H9 (cell line): ENCODE data around the gene CBLN3. TPM values are rescaled to one million over a fixed set of nuclear protein-coding genes. Genes with fewer than 3 reads are reported as not detected.

Experiments used
- DNase-seq: peaks from one replicate; pipeline ENCODE4 v3.0.0-alpha.2; 2017
- H2AFZ ChIP-seq: one replicate; pipeline ENCODE4 v1.6.1; 2013; ENCODE audit warnings: mild to moderate bottlenecking, low read length, control low read depth, moderate library complexity
- H2AK5ac ChIP-seq: 2 replicates; pipeline ENCODE4 v1.6.1; 2013; ENCODE audit warnings: low read length, control low read depth, mixed read lengths; ENCODE audit not compliant: insufficient read length
- H2BK120ac ChIP-seq: one replicate; pipeline ENCODE4 v1.6.1; 2013; ENCODE audit warnings: low read depth, mild to moderate bottlenecking, low read length, control low read depth, inconsistent platforms; ENCODE audit not compliant: poor library complexity, severe bottlenecking
- H2BK12ac ChIP-seq: 2 replicates; pipeline ENCODE4 v1.6.1; 2013; ENCODE audit warnings: low read length, control low read depth, mixed read lengths, low read depth; ENCODE audit not compliant: insufficient read length
- H2BK15ac ChIP-seq: 2 replicates; pipeline ENCODE4 v1.6.1; 2013; ENCODE audit warnings: low read depth, low read length, control low read depth
- H2BK20ac ChIP-seq: one replicate; pipeline ENCODE4 v1.6.1; 2013; ENCODE audit warnings: low read depth, mild to moderate bottlenecking, low read length, control low read depth, inconsistent platforms; ENCODE audit not compliant: poor library complexity, severe bottlenecking
- H2BK5ac ChIP-seq: 2 replicates; pipeline ENCODE4 v1.6.1; 2013; ENCODE audit warnings: low read length, control low read depth, mixed read lengths; ENCODE audit not compliant: insufficient read length
- H3K14ac ChIP-seq: 2 replicates; pipeline ENCODE4 v1.6.1; 2013; ENCODE audit warnings: low read length, control low read depth; ENCODE audit not compliant: insufficient read depth
- H3K18ac ChIP-seq: 2 replicates; pipeline ENCODE4 v1.6.1; 2013; ENCODE audit warnings: low read depth, mild to moderate bottlenecking, mixed read lengths, low read length, control low read depth; ENCODE audit not compliant: insufficient read length
- H3K23ac ChIP-seq: 2 replicates; pipeline ENCODE4 v1.6.1; 2013; ENCODE audit warnings: low read length, control low read depth, mixed read lengths, low read depth; ENCODE audit not compliant: insufficient read length
- H3K23me2 ChIP-seq: 2 replicates; pipeline ENCODE4 v1.6.1; 2013; ENCODE audit warnings: low read depth, mild to moderate bottlenecking, mixed read lengths, low read length, control low read depth; ENCODE audit not compliant: insufficient read length, poor library complexity, severe bottlenecking
- H3K27ac ChIP-seq: 2 replicates; pipeline ENCODE4 v1.5.1; 2013; ENCODE audit warnings: low read length, control low read depth, mixed read lengths, low read depth; ENCODE audit not compliant: insufficient read length
- H3K27me3 ChIP-seq: 2 replicates; pipeline ENCODE4 v1.6.1; 2013; ENCODE audit warnings: low read length, control low read depth, inconsistent platforms; ENCODE audit not compliant: insufficient read depth
- H3K4ac ChIP-seq: 2 replicates; pipeline ENCODE4 v1.6.1; 2013; ENCODE audit warnings: low read depth, mild to moderate bottlenecking, control low read depth, inconsistent platforms, low read length, moderate library complexity
- H3K4me1 ChIP-seq: 2 replicates; pipeline ENCODE4 v1.6.1; 2013; ENCODE audit warnings: low read length, control low read depth, inconsistent platforms; ENCODE audit not compliant: insufficient read depth
- H3K4me2 ChIP-seq: 2 replicates; pipeline ENCODE4 v1.6.1; 2013; ENCODE audit warnings: low read length, control low read depth, mixed read lengths; ENCODE audit not compliant: insufficient read length, insufficient read depth
- H3K56ac ChIP-seq: 2 replicates; pipeline ENCODE4 v1.6.1; 2013; ENCODE audit warnings: low read depth, mild to moderate bottlenecking, mixed read lengths, low read length, control low read depth; ENCODE audit not compliant: insufficient read length
- H3K79me1 ChIP-seq: 2 replicates; pipeline ENCODE4 v1.6.1; 2013; ENCODE audit warnings: low read depth, mild to moderate bottlenecking, moderate library complexity, low read length, control low read depth, inconsistent platforms; ENCODE audit not compliant: insufficient read depth, poor library complexity, severe bottlenecking
- H3K79me2 ChIP-seq: 2 replicates; pipeline ENCODE4 v1.6.1; 2013; ENCODE audit warnings: low read length, control low read depth, inconsistent platforms; ENCODE audit not compliant: insufficient read depth
- H3K9ac ChIP-seq: 2 replicates; pipeline ENCODE4 v1.6.1; 2013; ENCODE audit warnings: low read length, control low read depth, mixed read lengths; ENCODE audit not compliant: insufficient read length; ENCODE audit errors: extremely low read depth
- H3K9me3 ChIP-seq: one replicate; pipeline ENCODE4 v1.6.1; 2013; ENCODE audit warnings: low read depth, low read length, inconsistent platforms; ENCODE audit not compliant: control insufficient read depth
- H3T11ph ChIP-seq: one replicate; pipeline ENCODE4 v1.6.1; 2013; ENCODE audit warnings: mild to moderate bottlenecking, low read length, control low read depth, inconsistent platforms
- H4K20me1 ChIP-seq: one replicate; pipeline ENCODE4 v1.6.1; 2013; ENCODE audit not compliant: control insufficient read depth, insufficient read length, insufficient read depth
- H4K5ac ChIP-seq: 2 replicates; pipeline ENCODE4 v1.6.1; 2013; ENCODE audit warnings: low read depth, mild to moderate bottlenecking, mixed read lengths, low read length, control low read depth; ENCODE audit not compliant: insufficient read length
- H4K8ac ChIP-seq: replicated peaks from 2 replicates; pipeline ENCODE4 v1.6.1; 2013; ENCODE audit warnings: low read length, control low read depth, mixed read lengths, low read depth; ENCODE audit not compliant: insufficient read length
- H4K91ac ChIP-seq: 2 replicates; pipeline ENCODE4 v1.6.1; 2013; ENCODE audit warnings: low read depth, mild to moderate bottlenecking, moderate library complexity, mixed read lengths, low read length, control low read depth; ENCODE audit not compliant: insufficient read length
- H3K27ac Mint-ChIP-seq, 3 experiments: 2 replicates in 2 of 3; 3 replicates in 1 of 3; pipeline ENCODE4 v1.8.0; 2020 to 2021; ENCODE audit warnings: mixed read lengths in 3 of 3, mild to moderate bottlenecking in 1 of 3, moderate library complexity in 1 of 3
- H3K27me3 Mint-ChIP-seq: 2 replicates; pipeline ENCODE4 v1.8.0; 2021; ENCODE audit warnings: low read depth, mild to moderate bottlenecking, moderate library complexity, mixed read lengths
- H3K36me3 Mint-ChIP-seq, 3 experiments: 2 replicates in 2 of 3; 3 replicates in 1 of 3; pipeline ENCODE4 v1.8.0; 2020 to 2021; ENCODE audit warnings: low read depth in 3 of 3, mixed read lengths in 3 of 3; ENCODE audit not compliant: insufficient read depth in 1 of 3
- H3K4me1 Mint-ChIP-seq, 2 experiments: 2 replicates each; pipeline ENCODE4 v1.8.0; 2020; ENCODE audit warnings: mixed read lengths in 2 of 2
- H3K4me3 Mint-ChIP-seq, 2 experiments: 2 replicates in 1 of 2; 3 replicates in 1 of 2; pipeline ENCODE4 v1.8.0; 2020 to 2021; ENCODE audit warnings: mild to moderate bottlenecking in 2 of 2, mixed read lengths in 2 of 2, moderate library complexity in 1 of 2
- H3K9me3 Mint-ChIP-seq, 2 experiments: 2 replicates in 1 of 2; 3 replicates in 1 of 2; pipeline ENCODE4 v1.8.0; 2020; ENCODE audit warnings: mild to moderate bottlenecking in 2 of 2, mixed read lengths in 2 of 2, moderate library complexity in 1 of 2
- WGBS: extraction: QIAGEN DNeasy Blood & Tissue Kit; methylation state at CpG from one replicate; pipeline ENCODE4 v1.1.7; 2013; ENCODE audit warnings: missing lambda C conversion rate, low lambda C conversion rate, mixed read lengths; ENCODE audit not compliant: insufficient read length; ENCODE audit errors: extremely low coverage; 5-methylcytosine and 5-hydroxymethylcytosine counted together
- total RNA-seq: library from RNA; stranded (reverse); gene quantifications from 2 replicates; pipeline ENCODE4 v1.2.1, GENCODE V29; 2021
- TF ChIP-seq, protein P1 (sequence below): fragments of 200-600 bp; sonication (generic); conservative IDR thresholded peaks from 3 replicates; pipeline ENCODE4 v1.8.0; 2021; ENCODE audit warnings: antibody characterized with exemption, mild to moderate bottlenecking

The CBLN3 gene
- total RNA-seq, 1 experiment from 2014 or later: 0.39 TPM

DNA sequence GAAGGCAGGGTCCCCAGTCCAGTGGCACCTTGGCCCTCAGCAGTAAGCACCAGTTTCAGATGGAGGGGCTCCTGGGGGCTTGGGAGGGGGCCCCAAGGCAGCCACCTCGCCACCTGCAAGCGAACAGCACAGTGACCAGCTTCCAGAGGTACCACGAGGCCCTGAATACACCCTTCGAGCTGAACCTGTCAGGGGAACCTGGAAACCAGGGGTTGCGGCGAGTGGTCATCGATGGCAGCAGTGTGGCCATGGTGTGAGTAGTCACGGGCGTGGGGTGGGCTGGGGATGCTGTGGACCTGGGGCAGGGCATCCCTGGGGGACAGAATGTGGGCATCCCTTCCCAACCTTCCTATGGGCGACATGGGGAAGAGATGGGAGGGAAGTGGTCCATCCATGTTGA, 19.5 kb downstream of the CBLN3 start:
- no peak overlapping the region for H3K14ac ChIP-seq
- H3K27ac ChIP-seq: no peak overlapping the region
- Mint-ChIP-seq H3K36me3 (peaks cover 9 to 34% (median 23%) of the 10 kb centered on the region in 3 experiments; a peak in 6 of 7 replicates), H3K4me3 (no peak overlapping the region), H3K9me3 (no peaks in the 10 kb centered on the region), H3K27ac (no peak overlapping the region), H3K4me1 (peaks cover 1 to 3% of the 10 kb centered on the region in 2 experiments), H3K27me3 (no peaks in the 10 kb centered on the region)
- H4K20me1 ChIP-seq: no peaks in the 10 kb centered on the region
- H3K56ac ChIP-seq: no peak overlapping the region
- H2AFZ ChIP-seq: no peak overlapping the region
- peak; percentile 16 for DNase-seq
- H4K91ac ChIP-seq: no peak overlapping the region
- TF ChIP-seq, protein P1, sequence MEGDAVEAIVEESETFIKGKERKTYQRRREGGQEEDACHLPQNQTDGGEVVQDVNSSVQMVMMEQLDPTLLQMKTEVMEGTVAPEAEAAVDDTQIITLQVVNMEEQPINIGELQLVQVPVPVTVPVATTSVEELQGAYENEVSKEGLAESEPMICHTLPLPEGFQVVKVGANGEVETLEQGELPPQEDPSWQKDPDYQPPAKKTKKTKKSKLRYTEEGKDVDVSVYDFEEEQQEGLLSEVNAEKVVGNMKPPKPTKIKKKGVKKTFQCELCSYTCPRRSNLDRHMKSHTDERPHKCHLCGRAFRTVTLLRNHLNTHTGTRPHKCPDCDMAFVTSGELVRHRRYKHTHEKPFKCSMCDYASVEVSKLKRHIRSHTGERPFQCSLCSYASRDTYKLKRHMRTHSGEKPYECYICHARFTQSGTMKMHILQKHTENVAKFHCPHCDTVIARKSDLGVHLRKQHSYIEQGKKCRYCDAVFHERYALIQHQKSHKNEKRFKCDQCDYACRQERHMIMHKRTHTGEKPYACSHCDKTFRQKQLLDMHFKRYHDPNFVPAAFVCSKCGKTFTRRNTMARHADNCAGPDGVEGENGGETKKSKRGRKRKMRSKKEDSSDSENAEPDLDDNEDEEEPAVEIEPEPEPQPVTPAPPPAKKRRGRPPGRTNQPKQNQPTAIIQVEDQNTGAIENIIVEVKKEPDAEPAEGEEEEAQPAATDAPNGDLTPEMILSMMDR: no peak
- H3K27me3 ChIP-seq: no peaks in the 10 kb centered on the region
- H3K4me1 ChIP-seq: no peaks in the 10 kb centered on the region
- no peak overlapping the region for H4K8ac ChIP-seq
- no peak overlapping the region for H2BK5ac ChIP-seq
- H2AK5ac ChIP-seq: no peak overlapping the region
- no peak overlapping the region for H2BK15ac ChIP-seq
- H3K79me1 ChIP-seq: no peaks in the 10 kb centered on the region
- no peak overlapping the region for H3K9ac ChIP-seq
- H3K79me2 ChIP-seq: no peaks in the 10 kb centered on the region
- no peak overlapping the region for H3K23ac ChIP-seq
- H3K23me2 ChIP-seq: no peaks in the 10 kb centered on the region
- no peak overlapping the region for H3K4ac ChIP-seq
- no peak overlapping the region for H3K4me2 ChIP-seq
- WGBS: no CpG with 5 or more reads among the region's 10 CpGs
- no peak overlapping the region for H3T11ph ChIP-seq
- H3K9me3 ChIP-seq: no peaks in the 10 kb centered on the region
- H2BK12ac ChIP-seq: no peak overlapping the region
- H4K5ac ChIP-seq: no peak overlapping the region
- no peak overlapping the region for H2BK120ac ChIP-seq
- H3K18ac ChIP-seq: no peak overlapping the region
- H2BK20ac ChIP-seq: no peak overlapping the region
